ENCODE results near the gene CADM2.

The CADM2 gene

DNA sequence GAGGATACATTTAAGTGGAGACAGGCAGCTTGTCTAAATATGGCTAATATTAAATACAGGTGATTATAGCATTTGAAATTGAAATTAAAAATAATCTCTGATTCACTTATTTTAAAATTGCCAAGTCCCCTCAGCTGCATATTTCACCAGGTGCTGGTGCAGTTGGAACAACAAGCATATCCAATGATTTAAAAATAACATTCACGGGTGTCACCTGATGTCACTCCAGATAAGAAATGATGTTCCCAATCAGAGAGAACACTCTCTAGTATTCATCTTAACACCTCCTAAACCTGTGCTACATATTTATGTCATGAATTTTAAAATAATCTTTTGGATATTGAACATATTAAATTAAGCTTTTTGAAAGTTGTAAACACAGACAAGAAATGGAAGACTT, 249.9 kb downstream of the CADM2 start:
- DNase-seq, result no peak

DNA sequence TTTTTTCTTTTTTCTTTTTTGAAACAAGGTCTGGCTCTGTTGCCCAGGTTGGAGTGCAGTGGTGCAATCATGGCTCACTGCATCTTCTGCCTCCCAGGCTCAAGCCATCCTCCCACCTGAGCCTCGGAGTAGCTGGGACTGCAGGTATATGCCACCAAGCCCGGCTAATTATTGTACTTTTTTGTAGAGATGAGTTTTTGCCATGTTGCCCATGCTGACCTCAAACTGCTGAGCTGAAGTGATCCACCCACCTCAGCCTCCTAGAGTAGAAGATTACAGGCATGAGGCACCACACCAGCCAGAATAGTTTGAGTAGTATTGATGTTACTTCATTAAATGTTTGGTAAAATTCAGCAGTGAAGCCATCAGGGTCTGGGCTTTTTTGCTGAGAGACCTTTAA, 251.8 kb downstream of the CADM2 start:
- DNase-seq, result no peak

DNA sequence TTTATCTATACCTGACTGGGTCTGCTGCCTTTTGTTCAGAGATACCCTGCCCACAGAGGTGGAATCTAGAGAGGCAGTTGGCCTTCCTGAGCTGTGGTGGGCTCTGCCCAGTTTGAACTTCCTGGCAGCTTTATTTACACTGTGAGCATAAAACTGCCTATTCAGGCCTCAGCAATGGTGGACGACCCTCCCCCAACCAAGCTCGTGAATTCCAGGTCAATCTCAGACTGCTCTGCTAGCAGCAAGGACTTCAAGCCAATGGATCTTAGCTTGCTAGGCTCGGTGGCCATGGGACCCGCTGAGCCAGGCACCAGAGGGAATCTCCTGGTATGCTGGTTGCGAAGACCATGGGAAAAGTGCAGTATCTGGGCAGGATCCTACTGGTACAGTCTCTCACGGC, 270.2 kb downstream of the CADM2 start:
- DNase-seq, result no peak

DNA sequence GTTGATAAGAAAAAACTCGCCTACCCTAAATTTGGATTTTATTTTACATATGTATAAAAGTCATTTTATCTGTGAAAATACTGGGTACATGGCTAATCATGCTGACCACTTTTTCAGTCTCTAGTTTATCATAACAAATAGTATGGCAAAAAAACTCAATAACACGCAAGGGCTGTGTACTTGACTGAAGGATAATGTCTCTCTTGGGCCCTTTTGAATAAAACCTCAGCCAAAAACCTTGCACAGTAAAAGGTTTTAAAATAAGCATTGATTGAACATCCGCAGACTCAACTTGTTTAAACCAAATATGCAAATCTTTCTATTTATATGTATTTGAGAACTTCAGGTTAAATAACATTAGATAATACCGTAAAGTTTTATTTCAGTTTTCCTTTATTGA, 285.3 kb downstream of the CADM2 start:
- DNase-seq, result no peak

DNA sequence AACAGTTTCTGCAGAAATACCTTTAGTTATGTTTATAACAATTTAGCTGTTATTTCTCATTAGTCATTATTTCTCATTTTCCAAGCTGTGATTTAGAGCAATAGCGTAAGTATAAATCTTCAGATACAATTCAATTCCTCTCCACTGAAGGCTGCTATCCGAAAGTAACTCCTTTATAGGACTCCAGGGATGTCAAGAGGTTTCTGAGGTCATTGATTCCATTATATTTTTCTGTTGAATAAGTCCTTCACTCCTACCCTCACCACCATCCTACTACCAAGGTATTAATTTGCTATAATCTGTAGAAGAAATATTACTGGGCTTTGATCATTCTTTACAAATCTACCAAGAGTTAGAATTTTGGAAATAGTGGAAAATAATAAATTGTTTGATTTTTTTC, 285.7 kb downstream of the CADM2 start:
- no peak for DNase-seq

DNA sequence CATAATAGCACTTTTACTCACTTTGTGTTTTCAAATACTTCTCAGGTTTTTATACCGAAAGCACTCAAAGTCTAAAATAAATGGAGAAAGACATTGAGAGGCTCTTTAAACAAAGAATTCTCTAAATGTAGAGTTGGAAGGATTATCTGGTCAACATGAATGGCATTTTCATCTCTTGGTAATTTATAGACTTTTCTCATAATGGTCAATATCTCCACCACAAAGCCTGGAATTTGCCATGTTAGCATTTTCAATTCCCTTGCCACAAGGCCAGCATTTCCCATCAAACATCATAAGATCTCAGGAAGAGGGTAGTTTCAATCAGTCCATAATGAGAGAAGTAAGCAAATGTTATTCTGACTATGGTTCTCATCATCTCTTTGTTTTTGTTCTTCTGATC, 293.0 kb downstream of the CADM2 start:
- DNase-seq, result no peak

DNA sequence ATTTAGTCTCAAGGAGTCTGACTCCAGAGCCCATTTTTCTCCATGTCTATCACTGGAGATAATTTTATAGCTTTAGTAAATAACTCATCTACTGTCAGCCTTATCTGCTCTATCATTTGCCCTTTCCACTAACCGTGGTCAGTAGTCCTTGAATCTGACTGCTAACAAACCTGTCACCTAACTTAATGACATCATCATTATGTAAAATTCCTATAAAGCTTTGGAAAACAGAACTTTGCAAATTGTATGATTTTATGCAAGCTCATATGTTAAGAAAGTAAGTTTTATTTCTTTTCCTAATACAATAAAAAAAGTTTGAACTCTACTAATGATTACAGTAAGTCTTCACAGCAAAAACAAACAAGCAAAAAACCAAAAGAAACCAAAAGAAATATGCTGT, 293.9 kb downstream of the CADM2 start:
- no peak for DNase-seq

DNA sequence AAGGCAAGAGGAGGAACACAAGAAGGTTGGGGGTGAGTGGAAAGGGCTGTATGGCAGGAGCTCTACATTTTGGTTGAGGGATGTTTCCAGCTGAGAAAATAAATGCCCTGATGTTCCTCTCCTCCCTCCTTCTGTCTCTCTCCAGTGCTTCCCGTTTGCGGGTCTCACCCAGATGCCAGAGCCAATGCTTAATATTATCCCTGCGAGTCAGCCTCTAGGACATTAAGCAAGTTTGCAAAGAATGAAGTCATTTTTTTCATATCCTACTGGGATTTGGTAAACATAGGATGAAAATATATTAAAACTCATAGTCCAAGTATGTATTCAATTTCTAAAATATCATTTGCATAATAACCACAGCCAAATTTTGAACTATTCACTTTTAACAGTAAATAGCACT, 295.9 kb downstream of the CADM2 start:
- DNase-seq, result no peak

DNA sequence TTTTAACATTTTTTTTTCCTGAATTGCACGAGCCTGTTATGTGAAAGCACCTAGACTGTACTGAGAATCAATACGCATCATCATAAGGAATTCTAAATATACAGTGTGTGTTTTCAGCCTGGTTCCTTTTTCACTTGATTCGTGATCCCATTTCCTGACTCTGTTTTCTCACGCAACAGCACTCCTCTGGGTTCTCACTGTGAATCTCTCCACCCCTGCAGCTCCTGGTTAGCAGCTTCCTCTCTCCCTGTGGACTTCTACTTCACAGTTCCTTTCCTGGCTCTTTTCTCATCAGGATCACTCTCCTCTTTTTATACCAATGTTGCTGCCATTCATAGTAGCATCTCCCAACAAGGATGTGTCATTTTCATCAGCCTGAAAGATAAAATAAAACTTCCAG, 297.2 kb downstream of the CADM2 start:
- DNase-seq, result no peak

DNA sequence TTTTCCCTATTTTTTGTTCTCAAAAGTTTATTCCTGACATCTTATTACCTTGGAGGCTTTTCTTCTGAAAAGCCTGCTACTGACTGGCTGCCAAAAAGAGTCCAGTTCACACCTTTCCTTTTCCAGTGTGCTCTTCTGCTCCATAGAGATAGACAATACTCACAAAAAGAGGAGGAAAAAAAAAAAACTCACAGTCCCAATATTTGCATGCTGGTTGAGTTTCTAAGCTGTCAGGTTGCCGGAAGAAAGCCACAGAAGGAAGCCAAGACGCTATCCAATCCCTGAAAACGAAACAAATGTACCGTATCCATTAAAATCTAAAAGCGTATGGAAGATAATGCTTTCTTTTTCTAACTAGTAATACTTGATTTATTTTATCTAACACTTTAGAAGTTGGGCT, 299.5 kb downstream of the CADM2 start:
- no peak for DNase-seq

DNA sequence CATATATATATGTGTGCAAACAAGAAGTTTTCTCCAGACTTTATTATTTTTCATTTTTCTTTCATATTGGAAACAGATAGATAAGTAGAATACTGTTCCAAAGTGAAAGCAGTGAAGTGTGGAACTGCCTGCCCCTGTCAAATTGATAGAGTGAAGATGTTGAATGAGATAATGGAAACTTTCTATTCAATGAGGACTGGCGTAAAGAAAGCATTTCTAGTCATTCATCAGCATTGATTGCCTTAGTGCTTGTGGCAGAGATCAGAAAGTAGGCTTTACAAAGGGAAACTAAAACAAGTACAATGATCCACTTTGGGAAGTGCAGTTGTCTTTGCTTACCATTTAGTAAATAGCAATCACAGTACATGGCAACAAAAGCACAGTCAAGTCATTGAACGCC, 300.0 kb downstream of the CADM2 start:
- DNase-seq, result no peak

DNA sequence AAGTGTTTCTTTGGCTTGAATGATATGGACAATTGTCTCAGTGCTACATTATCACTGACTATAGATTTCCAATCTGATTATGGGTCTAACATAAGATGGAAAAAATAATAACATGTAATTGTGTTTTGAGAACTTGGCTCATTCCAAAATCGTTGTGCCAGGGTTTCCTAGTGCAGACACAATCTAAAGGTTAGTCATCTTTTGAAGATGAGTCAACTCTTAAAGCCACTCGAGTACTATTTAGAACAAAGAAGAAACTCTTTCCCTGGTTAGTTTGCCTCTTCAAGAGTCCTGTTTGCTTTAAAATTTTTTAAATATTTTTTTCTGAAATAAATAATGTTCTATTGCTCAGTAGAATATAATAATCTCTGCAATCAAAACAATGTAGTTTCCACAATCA, 301.0 kb downstream of the CADM2 start:
- no peak for DNase-seq

DNA sequence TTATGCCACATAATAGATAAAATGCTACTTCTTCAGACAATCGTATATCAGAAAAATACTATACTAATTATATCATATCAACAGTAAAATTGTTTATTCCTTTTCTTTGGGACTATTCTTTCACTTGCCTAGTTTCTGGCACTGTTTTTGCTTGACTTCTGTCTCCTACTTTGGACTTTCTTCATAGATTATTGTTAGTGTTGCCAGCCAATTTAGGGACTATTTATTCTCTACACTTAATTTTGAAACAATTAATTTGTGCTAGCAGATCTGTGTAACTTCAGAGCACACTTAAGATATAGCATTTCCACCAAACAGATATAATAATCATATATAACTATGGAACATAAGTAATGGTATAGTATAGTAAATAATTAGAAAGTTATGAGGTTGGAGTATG, 305.6 kb downstream of the CADM2 start:
- no peak for DNase-seq

DNA sequence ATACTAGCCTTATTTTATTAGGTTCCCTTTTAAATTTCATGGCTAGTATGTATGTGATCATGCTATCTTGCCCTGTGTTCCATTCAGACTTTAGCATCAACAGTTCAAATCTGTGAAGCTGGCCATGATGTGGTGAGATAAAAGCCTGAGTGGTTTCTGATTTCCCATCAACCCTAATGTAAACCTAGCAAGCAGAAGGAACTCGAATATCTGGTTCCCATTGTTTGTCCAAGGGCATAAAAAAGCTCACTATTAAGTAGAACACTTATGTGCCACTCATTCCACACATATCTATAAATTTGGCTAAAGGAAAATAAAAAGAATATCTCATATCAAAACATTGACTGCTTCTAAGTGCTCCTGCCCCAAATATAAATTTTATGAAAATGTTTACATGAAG, 311.7 kb downstream of the CADM2 start:
- DNase-seq, result no peak

DNA sequence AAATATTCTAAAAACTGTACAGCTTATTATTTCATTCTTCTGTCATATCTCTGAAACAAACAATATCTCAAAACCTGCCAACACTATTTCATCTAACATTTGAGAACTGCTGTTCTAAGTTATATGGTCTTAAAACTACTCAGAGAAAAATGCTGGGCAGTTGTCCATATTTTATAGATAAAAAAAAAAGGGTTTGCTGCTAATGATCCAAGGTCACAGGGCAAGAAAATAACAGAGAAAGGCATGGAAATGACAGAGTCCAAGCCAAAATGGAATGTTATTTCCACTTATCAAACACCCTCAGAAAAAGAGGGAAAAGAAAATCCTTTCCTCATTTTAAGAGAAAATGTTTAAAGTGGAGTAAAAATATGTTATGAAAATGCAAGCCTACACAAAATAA, 313.1 kb downstream of the CADM2 start:
- no peak for DNase-seq

DNA sequence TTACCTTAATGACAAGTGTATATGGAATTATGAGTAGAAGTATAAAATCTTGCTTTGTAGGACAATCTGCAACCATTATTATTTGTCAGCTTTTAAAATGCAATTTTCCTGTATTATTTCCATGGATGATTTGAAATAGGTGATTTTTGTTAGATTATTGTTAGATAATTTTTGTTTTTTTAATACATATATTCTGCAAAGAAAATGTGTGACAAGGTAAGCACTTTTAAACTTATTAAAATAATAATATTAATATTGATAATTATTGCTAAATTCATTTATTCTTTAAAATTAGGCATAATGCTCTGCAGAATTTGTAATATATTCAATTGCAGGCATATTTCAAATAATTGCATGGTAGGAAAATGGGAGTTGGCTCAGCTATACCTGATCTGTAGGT, 329.5 kb downstream of the CADM2 start:
- no peak for DNase-seq

DNA sequence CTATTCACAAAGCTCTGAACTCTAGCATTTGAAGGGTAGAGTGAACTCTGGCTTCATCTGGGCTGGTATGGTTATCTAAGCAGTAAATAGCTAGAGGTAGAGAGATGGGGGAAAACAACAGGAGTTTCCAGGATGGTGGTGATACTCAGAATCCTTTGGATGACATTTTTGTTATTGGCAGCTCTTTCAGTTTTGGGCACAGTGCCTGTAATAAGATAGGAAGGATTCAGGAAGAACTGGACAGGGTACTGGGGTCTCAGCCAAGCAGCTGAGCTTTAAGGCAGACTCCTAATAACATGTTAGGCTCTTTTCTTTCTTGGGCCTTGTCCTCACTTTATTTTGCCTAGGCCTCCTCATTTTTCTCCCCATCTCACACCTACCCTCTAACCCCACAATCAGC, 338.5 kb downstream of the CADM2 start:
- no peak for DNase-seq

DNA sequence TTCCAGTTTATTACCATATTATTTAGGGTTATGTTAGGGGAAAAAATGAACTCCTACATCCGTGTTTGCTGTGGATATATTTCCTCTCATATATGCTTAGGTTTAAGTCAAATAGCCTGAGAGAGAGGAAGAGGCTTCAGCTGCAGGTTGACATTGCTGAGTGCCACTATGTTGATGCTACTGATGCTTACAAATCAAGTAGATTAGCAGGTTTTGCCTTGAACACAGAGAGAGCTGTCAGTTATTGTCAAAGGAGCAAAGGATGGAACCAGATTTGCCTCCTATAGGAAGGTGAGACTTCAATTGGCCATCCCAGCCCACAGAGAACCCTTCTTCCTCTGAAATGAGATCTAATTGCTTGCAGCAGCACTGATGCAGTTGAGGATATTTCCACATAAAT, 339.2 kb downstream of the CADM2 start:
- no peak for DNase-seq

DNA sequence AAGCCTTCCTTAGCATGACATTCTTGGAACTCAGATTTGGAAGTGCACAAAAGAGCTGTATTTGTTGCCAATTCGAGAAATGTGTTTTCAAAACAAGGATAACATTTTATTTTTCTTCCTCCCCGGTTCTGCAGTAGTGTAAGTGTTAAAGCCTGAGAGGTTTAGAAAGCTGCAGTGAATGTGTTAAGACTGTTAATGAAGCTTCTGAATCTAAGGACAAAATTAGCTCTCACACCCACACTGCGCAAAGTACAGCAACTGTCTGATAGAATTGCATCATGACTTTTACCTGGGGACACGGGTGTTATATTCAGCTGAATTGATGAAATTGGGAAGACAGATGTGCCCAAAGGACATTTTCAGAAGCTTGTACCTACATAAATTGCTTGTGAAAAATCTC, 344.4 kb downstream of the CADM2 start:
- no peak for DNase-seq

DNA sequence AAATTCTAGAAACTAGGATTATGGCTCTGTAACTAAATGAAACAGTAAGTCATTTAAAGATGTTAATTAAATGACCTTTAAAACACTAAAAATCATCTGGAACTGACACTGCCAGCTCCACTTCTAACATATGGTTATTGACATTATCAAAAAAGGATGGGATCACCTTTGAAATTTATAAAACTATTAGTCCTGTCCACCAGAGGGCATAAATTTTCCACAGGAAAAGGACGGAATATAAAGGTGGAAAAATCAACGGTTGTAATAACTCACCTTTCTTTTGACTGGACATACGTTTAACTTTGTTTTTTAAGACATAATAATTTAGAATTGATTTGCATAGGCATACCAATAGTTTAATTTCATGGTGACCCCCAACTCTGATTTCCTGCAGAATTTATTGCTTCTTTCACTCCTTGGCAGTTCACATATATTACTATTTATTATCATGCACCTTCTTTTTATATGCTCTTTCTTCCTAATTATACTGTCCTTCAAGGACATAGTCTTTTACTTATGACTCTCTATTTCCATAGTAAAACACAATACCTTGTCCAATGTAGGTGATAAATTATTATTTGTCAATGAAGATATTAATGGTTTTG, 345.7 kb downstream of the CADM2 start:
- no peak for DNase-seq

DNA sequence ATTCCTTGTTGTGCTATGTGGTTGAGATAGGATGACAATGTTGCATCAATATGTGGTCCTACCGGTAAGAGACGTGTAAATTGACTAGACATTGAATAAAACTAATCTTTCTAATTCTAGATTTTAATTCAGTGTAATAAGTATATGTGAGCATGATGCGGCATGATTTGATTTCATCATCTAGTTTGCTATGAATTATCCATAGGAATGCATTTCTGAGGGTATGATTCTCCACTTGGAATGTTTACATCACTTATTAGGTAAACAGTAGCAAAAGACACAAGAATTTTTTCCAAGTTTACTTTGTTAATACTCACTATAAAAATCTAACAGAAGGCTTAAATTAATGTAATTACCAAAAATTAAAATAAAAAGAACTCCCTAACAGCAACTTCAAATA, 353.5 kb downstream of the CADM2 start:
- DNase-seq, result no peak

DNA sequence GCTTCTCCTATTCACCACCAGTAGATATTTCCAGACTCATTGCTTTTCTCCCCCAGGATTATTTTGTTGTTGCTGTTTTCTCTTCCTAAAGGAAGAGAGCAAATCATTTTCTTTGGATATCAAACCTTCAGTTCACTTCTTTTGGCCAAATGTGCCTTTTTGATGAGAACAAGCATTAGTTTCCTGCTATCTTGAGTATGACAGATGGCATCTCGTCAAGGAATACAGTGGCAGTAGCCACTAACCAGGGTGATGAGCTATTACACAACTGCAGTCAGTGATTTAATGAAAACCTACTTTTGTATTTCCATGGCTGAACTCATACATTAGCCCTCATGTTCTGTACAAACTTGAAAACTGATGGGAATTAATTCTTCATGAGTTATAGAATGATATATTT, 354.6 kb downstream of the CADM2 start:
- no peak for DNase-seq

DNA sequence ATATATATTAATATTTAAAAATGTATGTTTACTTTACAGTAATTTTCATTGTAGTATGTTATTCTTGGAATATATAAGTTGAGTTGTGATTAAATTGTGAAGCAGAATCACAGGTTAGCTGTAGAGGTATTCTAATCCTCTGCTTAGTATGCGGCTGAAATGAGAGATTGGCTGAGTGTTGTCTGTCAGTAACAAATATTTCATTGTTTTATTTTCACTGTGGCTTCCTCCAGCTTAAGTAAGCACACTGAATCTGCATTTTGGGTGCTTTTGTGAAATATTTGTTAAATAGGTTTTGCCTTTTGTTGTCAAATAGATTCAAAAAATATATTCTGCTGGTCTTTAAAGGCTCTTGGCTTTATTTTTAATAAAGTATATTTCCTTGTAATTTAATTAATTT, 357.5 kb downstream of the CADM2 start:
- DNase-seq, result no peak

DNA sequence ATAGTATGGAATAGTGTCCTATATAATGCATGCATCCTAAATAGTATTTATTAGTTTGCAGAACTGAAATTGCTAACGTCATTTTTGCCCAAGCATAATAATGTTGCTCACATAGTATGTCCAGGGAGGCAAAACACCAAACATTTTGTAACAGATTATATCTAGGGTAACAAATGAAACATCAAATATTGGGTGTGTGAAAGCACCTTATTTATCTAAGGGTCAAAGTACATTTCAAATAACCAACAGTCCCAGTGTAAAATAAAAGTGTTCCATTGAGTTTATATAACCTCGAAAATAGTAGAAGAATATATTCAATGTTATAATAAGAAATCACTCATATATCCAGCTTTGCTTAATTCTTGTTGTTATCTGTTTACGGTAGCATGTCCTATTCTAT, 363.1 kb downstream of the CADM2 start:
- DNase-seq, result no peak

DNA sequence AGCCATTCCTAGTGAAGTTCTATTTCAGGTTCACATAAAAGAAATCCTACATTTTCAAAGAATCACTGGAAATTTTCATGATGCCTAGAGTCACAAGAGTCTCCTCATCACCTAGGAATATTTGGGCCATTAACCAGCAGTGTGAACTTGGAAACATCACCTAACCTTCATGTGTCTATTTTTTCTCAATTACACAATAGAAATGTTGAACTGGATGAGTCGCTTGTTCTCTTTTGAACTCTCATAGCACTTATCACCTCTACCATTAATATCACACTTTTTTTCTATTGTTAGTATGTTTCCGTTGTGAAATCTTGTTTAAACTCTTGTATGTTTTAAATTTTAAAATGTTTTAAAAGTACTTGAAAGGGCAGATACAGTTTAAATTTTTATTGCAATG, 371.3 kb downstream of the CADM2 start:
- no peak for DNase-seq

DNA sequence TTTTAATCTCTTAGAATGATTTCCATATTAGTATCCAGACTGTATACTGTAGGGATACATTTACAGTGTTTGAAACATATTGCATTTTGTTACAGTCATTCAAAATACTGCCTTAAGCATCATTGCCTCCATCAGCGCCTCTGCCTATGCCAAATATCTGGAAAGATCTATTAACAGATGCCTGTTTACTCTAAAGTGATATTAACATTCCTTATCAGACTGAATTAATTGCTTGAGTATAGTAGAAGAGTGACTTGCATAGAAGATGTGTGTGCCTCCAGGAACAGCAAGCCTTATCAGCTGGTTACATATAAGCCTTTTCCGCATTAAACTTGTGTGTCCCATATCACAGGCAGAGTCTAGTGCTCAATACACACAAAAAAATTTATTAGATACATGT, 379.1 kb downstream of the CADM2 start:
- DNase-seq, result no peak

All from Kasumi-1 (cell line).